Erythroblast (primary cell): ENCODE measurements around the gene CLDN22.

Source experiments
- GATA1 ChIP-seq: IDR thresholded peaks from 2 replicates; pipeline ENCODE4 v1.6.1; 2011; ENCODE audit warnings: low read depth, mild to moderate bottlenecking, control low read depth, low read length, moderate library complexity
- POLR2A ChIP-seq: IDR thresholded peaks from 2 replicates; pipeline ENCODE4 v1.6.1; 2011; ENCODE audit warnings: mild to moderate bottlenecking, low read length

- TF ChIP-seq POLR2A, result no peak
- TF ChIP-seq GATA1, result no peak
Observed at GRCh38 chr4:183328832-183329231, 8.8 kb upstream of the CLDN22 start.
